K562 (cell line): ENCODE data around the gene ERAL1. TPM values are rescaled to one million over a fixed set of nuclear protein-coding genes. Genes with fewer than 3 reads are reported as not detected.

Experiments
- ELF4 ChIP-seq: fragments of 450-650 bp; formaldehyde crosslinking; IDR thresholded peaks from 2 replicates; pipeline ENCODE4 v1.4.0; 2022; ENCODE audit warnings: missing genetic modification characterization
- FOXJ3 ChIP-seq: sonication (generic); formaldehyde crosslinking; IDR thresholded peaks from 2 replicates; pipeline ENCODE4 v1.4.0; 2020; ENCODE audit warnings: mild to moderate bottlenecking, missing genetic modification reagents
- GABPB1 ChIP-seq: sonication (generic); formaldehyde crosslinking; IDR thresholded peaks from 2 replicates; pipeline ENCODE4 v1.8.0; 2022; ENCODE audit warnings: mild to moderate bottlenecking, missing genetic modification reagents
- HMG20A ChIP-seq: fragments of 450-650 bp; formaldehyde crosslinking; conservative IDR thresholded peaks from 2 replicates; pipeline ENCODE4 v1.4.0; 2020; ENCODE audit warnings: mild to moderate bottlenecking, mixed read lengths
- MAFF ChIP-seq: IDR thresholded peaks from 2 replicates; pipeline ENCODE4 v1.6.1; 2012; ENCODE audit warnings: low read length, improper control_type of control experiment
- POLR2H ChIP-seq: IDR thresholded peaks from 2 replicates; pipeline ENCODE4 v1.6.1; 2016; ENCODE audit warnings: missing genetic modification characterization, low read depth, mild to moderate bottlenecking, control low read depth, missing compliant biosample characterization, moderate library complexity
- SIN3B ChIP-seq: fragments of 450-650 bp; IDR thresholded peaks from 2 replicates; pipeline ENCODE4 v1.6.1; 2017; ENCODE audit warnings: low read depth, mild to moderate bottlenecking, moderate library complexity
- SRSF1 ChIP-seq: fragments of 200-400 bp; formaldehyde crosslinking; IDR thresholded peaks from 2 replicates; pipeline ENCODE4 v1.6.1; 2017; ENCODE audit warnings: mild to moderate bottlenecking, low read depth, low read length, moderate library complexity
- SRSF9 ChIP-seq: fragments of 200-400 bp; formaldehyde crosslinking; IDR thresholded peaks from 2 replicates; pipeline ENCODE4 v1.6.1; 2017; ENCODE audit warnings: low read depth, low read length, borderline replicate concordance
- ZKSCAN1 ChIP-seq: fragments of 150-350 bp; IDR thresholded peaks from 2 replicates; pipeline ENCODE4 v1.6.1; 2016; ENCODE audit warnings: low read depth, low read length
- ZNF12 ChIP-seq: sonication (generic); formaldehyde crosslinking; IDR thresholded peaks from 2 replicates; pipeline ENCODE4 v1.4.0; 2020; ENCODE audit warnings: mild to moderate bottlenecking, missing genetic modification reagents
- ZNF263 ChIP-seq: sonication (generic); formaldehyde crosslinking; IDR thresholded peaks from 2 replicates; pipeline ENCODE4 v1.8.0; 2022; ENCODE audit warnings: mild to moderate bottlenecking, missing genetic modification reagents, borderline replicate concordance
- ZNF316 ChIP-seq: fragments of 450-650 bp; IDR thresholded peaks from 2 replicates; pipeline ENCODE4 v1.6.1; 2016
- ZNF699 ChIP-seq: fragments of 250-450 bp; sonication (Bioruptor Pico); IDR thresholded peaks from 2 replicates; pipeline ENCODE4 v1.8.0; 2021; ENCODE audit warnings: mild to moderate bottlenecking, moderate library complexity; ENCODE audit not compliant: insufficient replicate concordance
- polyA plus RNA-seq, 8 experiments: library from polyadenylated mRNA; depleted of rRNA in 4 of 8; stranded (reverse) in 5 of 8; unstranded in 3 of 8; fragments of >200 nt; fragmentation: Nextera tagmentation in 2 of 8; fragmentation: Illumina TruSeq in 1 of 8; extraction: Ambion mirVana in 2 of 8; extraction: Trizol in 1 of 8; gene quantifications; 2 replicates each; pipeline versions ENCODE4 v1.2.1 to v1.2.3, GENCODE V29; 2011 to 2014; ENCODE audit warnings: inconsistent platforms in 1 of 8, missing spikeins in 1 of 8
- total RNA-seq, 7 experiments: library from RNA; depleted of rRNA in 6 of 7; stranded (reverse); fragments of >200 nt in 6 of 7; fragmentation: Illumina TruSeq in 2 of 7; extraction: Trizol in 2 of 7; gene quantifications; 2 replicates each; pipeline versions ENCODE4 v1.2.1 to v1.2.3, GENCODE V29; 2011 to 2021; ENCODE audit warnings: low replicate concordance in 1 of 7
- TF ChIP-seq, protein P1 (sequence below): fragments of 150-350 bp; IDR thresholded peaks from 2 replicates; pipeline ENCODE4 v1.6.1; 2014; ENCODE audit warnings: low read depth, mild to moderate bottlenecking, low read length, borderline replicate concordance
- TF ChIP-seq, protein P2 (sequence below): sonication (generic); formaldehyde crosslinking; IDR thresholded peaks from 2 replicates; pipeline ENCODE4 v1.8.1; 2023; ENCODE audit warnings: missing genetic modification reagents, mild to moderate bottlenecking, borderline replicate concordance
- TF ChIP-seq, protein P3 (sequence below): sonication (generic); formaldehyde crosslinking; IDR thresholded peaks from 2 replicates; pipeline ENCODE4 v1.8.1; 2023; ENCODE audit warnings: mild to moderate bottlenecking, missing genetic modification reagents
- TF ChIP-seq, protein P4 (sequence below): fragments of 450-650 bp; formaldehyde crosslinking; IDR thresholded peaks from 2 replicates; pipeline ENCODE4 v1.4.0; 2022; ENCODE audit warnings: missing genetic modification characterization

ERAL1 gene
- total and polyA plus RNA-seq, 9 of the 15 experiments (the other 6 are each of a cell fraction or from before 2014, with no cell fraction given), result 37.5 to 351 (median 106) TPM

DNA sequence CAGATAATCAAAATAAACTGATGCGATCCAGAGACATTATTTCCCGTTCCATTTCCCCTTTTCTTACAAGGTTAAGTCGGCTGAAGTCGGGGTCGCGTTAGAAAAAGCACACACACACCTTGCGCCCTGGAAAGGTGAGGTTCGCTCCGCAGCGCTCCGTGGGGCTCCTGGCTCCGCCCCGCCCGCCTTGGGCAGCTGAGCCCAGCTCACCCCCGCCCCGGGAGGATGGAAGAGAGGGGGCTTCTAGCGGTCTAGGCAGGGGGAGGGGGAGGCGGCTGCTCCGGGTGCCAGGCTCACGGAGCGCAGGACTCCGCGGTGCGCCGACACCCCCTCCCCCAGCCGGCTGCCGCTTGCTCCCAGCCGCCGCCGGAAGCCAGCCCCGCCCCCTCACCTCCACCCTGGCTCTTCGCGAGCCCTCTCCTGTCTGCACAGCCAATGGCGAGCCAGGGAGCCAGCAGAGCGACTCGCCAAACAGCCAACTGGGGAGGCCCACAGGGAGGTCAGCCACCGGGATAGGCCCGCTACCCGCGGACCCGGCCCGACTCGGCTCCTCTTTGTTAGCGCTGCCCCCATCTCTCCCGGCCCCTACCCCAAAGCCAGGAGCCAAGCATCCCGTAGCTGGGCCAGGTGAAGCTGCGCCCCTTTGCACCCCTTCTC is 42.6 kb upstream of the ERAL1 start (continued):
- TF ChIP-seq, protein P1, sequence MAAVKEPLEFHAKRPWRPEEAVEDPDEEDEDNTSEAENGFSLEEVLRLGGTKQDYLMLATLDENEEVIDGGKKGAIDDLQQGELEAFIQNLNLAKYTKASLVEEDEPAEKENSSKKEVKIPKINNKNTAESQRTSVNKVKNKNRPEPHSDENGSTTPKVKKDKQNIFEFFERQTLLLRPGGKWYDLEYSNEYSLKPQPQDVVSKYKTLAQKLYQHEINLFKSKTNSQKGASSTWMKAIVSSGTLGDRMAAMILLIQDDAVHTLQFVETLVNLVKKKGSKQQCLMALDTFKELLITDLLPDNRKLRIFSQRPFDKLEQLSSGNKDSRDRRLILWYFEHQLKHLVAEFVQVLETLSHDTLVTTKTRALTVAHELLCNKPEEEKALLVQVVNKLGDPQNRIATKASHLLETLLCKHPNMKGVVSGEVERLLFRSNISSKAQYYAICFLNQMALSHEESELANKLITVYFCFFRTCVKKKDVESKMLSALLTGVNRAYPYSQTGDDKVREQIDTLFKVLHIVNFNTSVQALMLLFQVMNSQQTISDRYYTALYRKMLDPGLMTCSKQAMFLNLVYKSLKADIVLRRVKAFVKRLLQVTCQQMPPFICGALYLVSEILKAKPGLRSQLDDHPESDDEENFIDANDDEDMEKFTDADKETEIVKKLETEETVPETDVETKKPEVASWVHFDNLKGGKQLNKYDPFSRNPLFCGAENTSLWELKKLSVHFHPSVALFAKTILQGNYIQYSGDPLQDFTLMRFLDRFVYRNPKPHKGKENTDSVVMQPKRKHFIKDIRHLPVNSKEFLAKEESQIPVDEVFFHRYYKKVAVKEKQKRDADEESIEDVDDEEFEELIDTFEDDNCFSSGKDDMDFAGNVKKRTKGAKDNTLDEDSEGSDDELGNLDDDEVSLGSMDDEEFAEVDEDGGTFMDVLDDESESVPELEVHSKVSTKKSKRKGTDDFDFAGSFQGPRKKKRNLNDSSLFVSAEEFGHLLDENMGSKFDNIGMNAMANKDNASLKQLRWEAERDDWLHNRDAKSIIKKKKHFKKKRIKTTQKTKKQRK, result peak; percentile 28; the same call in 1 of the 2 replicates
- TF ChIP-seq SRSF1 (no peak), ZNF699 (CRISPR knock-in tag) (no peak), ZNF316 (no peak), MAFF (no peak), SIN3B (no peak; the same call in 1 of the 2 replicates), FOXJ3 (CRISPR knock-in tag) (no peak), ZNF12 (no peak), HMG20A (CRISPR knock-in tag) (no peak), SRSF9 (no peak), POLR2H (tag) (no peak), ZKSCAN1 (no peak), GABPB1 (CRISPR knock-in tag) (peak; percentile 90), ZNF263 (CRISPR knock-in tag) (0 out of 2 replicates have a peak, but pooled peaks have one; percentile 21), ELF4 (no peak)
- TF ChIP-seq, protein P2, sequence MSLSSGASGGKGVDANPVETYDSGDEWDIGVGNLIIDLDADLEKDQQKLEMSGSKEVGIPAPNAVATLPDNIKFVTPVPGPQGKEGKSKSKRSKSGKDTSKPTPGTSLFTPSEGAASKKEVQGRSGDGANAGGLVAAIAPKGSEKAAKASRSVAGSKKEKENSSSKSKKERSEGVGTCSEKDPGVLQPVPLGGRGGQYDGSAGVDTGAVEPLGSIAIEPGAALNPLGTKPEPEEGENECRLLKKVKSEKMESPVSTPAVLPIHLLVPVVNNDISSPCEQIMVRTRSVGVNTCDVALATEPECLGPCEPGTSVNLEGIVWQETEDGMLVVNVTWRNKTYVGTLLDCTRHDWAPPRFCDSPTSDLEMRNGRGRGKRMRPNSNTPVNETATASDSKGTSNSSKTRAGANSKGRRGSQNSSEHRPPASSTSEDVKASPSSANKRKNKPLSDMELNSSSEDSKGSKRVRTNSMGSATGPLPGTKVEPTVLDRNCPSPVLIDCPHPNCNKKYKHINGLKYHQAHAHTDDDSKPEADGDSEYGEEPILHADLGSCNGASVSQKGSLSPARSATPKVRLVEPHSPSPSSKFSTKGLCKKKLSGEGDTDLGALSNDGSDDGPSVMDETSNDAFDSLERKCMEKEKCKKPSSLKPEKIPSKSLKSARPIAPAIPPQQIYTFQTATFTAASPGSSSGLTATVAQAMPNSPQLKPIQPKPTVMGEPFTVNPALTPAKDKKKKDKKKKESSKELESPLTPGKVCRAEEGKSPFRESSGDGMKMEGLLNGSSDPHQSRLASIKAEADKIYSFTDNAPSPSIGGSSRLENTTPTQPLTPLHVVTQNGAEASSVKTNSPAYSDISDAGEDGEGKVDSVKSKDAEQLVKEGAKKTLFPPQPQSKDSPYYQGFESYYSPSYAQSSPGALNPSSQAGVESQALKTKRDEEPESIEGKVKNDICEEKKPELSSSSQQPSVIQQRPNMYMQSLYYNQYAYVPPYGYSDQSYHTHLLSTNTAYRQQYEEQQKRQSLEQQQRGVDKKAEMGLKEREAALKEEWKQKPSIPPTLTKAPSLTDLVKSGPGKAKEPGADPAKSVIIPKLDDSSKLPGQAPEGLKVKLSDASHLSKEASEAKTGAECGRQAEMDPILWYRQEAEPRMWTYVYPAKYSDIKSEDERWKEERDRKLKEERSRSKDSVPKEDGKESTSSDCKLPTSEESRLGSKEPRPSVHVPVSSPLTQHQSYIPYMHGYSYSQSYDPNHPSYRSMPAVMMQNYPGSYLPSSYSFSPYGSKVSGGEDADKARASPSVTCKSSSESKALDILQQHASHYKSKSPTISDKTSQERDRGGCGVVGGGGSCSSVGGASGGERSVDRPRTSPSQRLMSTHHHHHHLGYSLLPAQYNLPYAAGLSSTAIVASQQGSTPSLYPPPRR (CRISPR knock-in tag), result no peak
- TF ChIP-seq, protein P3, sequence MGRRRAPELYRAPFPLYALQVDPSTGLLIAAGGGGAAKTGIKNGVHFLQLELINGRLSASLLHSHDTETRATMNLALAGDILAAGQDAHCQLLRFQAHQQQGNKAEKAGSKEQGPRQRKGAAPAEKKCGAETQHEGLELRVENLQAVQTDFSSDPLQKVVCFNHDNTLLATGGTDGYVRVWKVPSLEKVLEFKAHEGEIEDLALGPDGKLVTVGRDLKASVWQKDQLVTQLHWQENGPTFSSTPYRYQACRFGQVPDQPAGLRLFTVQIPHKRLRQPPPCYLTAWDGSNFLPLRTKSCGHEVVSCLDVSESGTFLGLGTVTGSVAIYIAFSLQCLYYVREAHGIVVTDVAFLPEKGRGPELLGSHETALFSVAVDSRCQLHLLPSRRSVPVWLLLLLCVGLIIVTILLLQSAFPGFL (CRISPR knock-in tag), result no peak
- TF ChIP-seq, protein P4, sequence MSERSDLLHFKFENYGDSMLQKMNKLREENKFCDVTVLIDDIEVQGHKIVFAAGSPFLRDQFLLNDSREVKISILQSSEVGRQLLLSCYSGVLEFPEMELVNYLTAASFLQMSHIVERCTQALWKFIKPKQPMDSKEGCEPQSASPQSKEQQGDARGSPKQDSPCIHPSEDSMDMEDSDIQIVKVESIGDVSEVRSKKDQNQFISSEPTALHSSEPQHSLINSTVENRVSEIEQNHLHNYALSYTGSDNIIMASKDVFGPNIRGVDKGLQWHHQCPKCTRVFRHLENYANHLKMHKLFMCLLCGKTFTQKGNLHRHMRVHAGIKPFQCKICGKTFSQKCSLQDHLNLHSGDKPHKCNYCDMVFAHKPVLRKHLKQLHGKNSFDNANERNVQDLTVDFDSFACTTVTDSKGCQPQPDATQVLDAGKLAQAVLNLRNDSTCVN (CRISPR knock-in tag), result peak; percentile 61; the same call in 1 of the 2 replicates
